ENCODE measurements around the gene TSHZ2.
A peak's percentile ranks its signal among the peaks of the same experiment; 100 is the strongest.

The TSHZ2 gene

GRCh38 chr20:53157443-53158408, 185.6 kb downstream of the TSHZ2 start:
- TF ChIP-seq, protein P1, sequence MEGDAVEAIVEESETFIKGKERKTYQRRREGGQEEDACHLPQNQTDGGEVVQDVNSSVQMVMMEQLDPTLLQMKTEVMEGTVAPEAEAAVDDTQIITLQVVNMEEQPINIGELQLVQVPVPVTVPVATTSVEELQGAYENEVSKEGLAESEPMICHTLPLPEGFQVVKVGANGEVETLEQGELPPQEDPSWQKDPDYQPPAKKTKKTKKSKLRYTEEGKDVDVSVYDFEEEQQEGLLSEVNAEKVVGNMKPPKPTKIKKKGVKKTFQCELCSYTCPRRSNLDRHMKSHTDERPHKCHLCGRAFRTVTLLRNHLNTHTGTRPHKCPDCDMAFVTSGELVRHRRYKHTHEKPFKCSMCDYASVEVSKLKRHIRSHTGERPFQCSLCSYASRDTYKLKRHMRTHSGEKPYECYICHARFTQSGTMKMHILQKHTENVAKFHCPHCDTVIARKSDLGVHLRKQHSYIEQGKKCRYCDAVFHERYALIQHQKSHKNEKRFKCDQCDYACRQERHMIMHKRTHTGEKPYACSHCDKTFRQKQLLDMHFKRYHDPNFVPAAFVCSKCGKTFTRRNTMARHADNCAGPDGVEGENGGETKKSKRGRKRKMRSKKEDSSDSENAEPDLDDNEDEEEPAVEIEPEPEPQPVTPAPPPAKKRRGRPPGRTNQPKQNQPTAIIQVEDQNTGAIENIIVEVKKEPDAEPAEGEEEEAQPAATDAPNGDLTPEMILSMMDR (IDR thresholded peaks at IDR 0.05): peak; percentile 77
- TF ChIP-seq ZFX (IDR thresholded peaks at IDR 0.05; ENCODE audit: borderline replicate concordance): no peak

GRCh38 chr20:53159160-53159559, 187.0 kb downstream of the TSHZ2 start:
- no peak overlapping the region for H3K27ac ChIP-seq
- no peak for TF ChIP-seq ZFX (IDR thresholded peaks at IDR 0.05; ENCODE audit: borderline replicate concordance)
- TF ChIP-seq, protein P1 (IDR thresholded peaks at IDR 0.05): no peak

More at GRCh38 chr20:53157443-53158408, 185.6 kb downstream of the TSHZ2 start:
- no peak overlapping the region for H3K27ac ChIP-seq

DNA sequence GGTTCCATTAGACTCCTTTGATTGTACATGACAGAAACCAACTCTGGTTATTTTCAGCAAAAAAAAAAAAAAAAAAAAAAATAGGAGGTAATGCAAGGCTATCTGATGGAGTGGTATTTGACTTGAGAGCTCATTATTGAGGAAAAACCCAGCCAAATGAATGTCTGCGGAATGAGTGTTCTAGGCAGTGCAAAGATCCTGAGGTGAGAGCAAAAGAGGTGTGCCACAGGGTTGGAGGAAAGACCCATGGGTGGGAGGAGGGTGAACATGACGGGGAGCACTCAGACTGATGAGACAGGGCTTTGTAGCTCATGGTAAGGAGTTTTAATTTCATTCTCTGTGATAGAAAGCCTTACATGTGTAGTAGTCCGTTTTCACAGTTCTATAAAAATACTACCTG, 188.9 kb downstream of the TSHZ2 start:
- no peak for TF ChIP-seq ZFX (IDR thresholded peaks at IDR 0.05; ENCODE audit: borderline replicate concordance)
- TF ChIP-seq, protein P1 (IDR thresholded peaks at IDR 0.05): no peak
- H3K27ac ChIP-seq: no peak overlapping the region

DNA sequence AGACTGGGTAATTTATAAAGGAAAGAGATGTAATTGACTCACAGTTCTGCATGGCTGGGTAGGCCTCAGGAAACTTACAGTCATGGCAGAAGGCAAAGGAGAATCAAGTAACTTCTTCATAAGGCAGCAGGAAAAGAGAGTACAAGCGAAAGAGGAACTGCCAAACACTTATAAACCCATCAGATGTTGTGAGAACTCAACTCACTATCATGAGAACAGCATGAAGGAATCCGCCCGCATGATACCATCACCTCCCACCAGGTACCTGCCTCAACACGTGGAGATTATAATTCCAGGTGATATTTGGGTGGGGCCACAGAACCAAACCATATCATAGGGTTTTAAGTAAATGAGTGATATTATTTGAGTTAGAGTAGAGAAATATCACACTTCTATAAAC, 189.3 kb downstream of the TSHZ2 start:
- no peak overlapping the region for H3K27ac ChIP-seq
- no peak for TF ChIP-seq ZFX (IDR thresholded peaks at IDR 0.05; ENCODE audit: borderline replicate concordance)
- TF ChIP-seq, protein P1 (IDR thresholded peaks at IDR 0.05): no peak

GRCh38 chr20:53162251-53162835, 190.2 kb downstream of the TSHZ2 start:
- no peak overlapping the region for H3K27ac ChIP-seq
- no peak for TF ChIP-seq ZFX (IDR thresholded peaks at IDR 0.05; ENCODE audit: borderline replicate concordance)
- TF ChIP-seq, protein P1 (IDR thresholded peaks at IDR 0.05): peak; percentile 34

DNA sequence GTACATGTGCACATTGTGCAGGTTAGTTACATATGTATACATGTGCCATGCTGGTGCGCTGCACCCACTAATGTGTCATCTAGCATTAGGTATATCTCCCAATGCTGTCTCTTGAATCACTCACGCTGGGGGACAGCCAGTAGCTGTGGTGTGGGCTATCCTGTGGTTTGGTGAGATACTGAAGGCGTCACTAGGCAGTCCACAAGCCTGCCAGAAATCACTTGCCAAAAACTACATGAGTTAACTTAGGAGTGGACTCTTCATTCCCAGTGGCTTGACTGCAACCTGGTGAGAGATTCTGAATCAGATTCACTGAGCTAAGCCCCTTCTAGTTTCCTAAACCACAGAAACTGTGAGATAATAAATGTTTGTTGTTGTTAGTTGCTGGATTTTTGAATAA, 191.3 kb downstream of the TSHZ2 start:
- H3K27ac ChIP-seq: no peak overlapping the region
- TF ChIP-seq, protein P1 (IDR thresholded peaks at IDR 0.05): no peak

- no peak overlapping the region for H3K27ac ChIP-seq
- TF ChIP-seq, protein P1 (IDR thresholded peaks at IDR 0.05): no peak
- TF ChIP-seq ZFX (IDR thresholded peaks at IDR 0.05; ENCODE audit: borderline replicate concordance): no peak
Measured at GRCh38 chr20:53164072-53164471, 191.9 kb downstream of the TSHZ2 start.
